Mucosa of descending colon (tissue), 3 donors: Measurements from ENCODE around the gene FAHD1. TPM values are rescaled to one million over a fixed set of nuclear protein-coding genes. Genes with fewer than 3 reads are reported as not detected.

Experiments
- ATAC-seq: fragments of 200-7000 bp; cut with Tn5 transposase; one replicate; pipeline ENCODE4 v1.9.1; 2020; ENCODE audit warnings: mild to moderate bottlenecking, moderate library complexity
- DNase-seq, 3 donors: peaks; one replicate each; pipeline ENCODE4 v3.0.0-alpha.2; 2020
- H3K36me3 ChIP-seq: fragments of 200-600 bp; one replicate; pipeline ENCODE4 v1.8.0; 2021; ENCODE audit warnings: low read depth, mild to moderate bottlenecking
- H3K4me1 ChIP-seq: fragments of 200-600 bp; one replicate; pipeline ENCODE4 v1.8.0; 2021; ENCODE audit warnings: low read depth, mild to moderate bottlenecking
- H3K4me3 ChIP-seq: fragments of 200-600 bp; one replicate; pipeline ENCODE4 v1.8.0; 2021; ENCODE audit warnings: mild to moderate bottlenecking
- H3K9me3 ChIP-seq: fragments of 200-600 bp; one replicate; pipeline ENCODE4 v1.8.0; 2021; ENCODE audit warnings: mild to moderate bottlenecking
- CTCF ChIP-seq: fragments of 200-600 bp; IDR thresholded peaks from one replicate; pipeline ENCODE4 v1.8.0; 2022; ENCODE audit warnings: antibody characterized with exemption, mild to moderate bottlenecking
- intact Hi-C, 2 donors: fragments of 100-400 bp; cut with DNase I in 1 of 2; cut with micrococcal nuclease in 1 of 2; formaldehyde crosslinking; loops; one replicate each; pipeline versions ENCODE4 v1.11.0 to v1.11.1; 2022; cut with DNase I, micrococcal nuclease
- total RNA-seq, 3 donors: library from RNA; stranded (reverse); fragmentation: NEBNext Ultra II Directional in 2 of 3; extraction: Animal tissue kit (Norgen Biotek cat#: 25700) in 2 of 3; gene quantifications; one replicate each; pipeline versions ENCODE4 v1.2.1 to v1.2.4, GENCODE V29; 2021 to 2023
- donor health status: DM: no; HTN: no; CAD: no; lungs with moderate emphysema.
- donor health status: DM: no; HTN: no; CAD: no.
- donor health status: DM: no; HTN: yes; CAD: no.

FAHD1 gene
- total RNA-seq, 3 donors from 2014 or later, result 31.4 to 59.6 (median 54.6) TPM

GRCh38 chr16:1779741-1780676 is 47.0 kb upstream of the FAHD1 start:
- DNase-seq (peak in 1 of 3 donors; percentile 33), ATAC-seq (no peak)
- intact Hi-C loops, result no loop called here

GRCh38 chr16:1780677-1781072 is 46.3 kb upstream of the FAHD1 start:
- peak in 1 of 3 donors; percentile 14 for DNase-seq
- intact Hi-C loops, result no loop called here
- no peak for TF ChIP-seq CTCF
- Histone ChIP-seq H3K36me3 (peaks cover 9% of the 10 kb centered on the region), H3K9me3 (no peaks in the 10 kb centered on the region), H3K4me1 (peaks cover 17% of the 10 kb centered on the region), H3K4me3 (no peak overlapping the region)
- no peak for ATAC-seq

More at GRCh38 chr16:1779741-1780676, 47.0 kb upstream of the FAHD1 start:
- no peak for TF ChIP-seq CTCF
- peaks cover 9% of the 10 kb centered on the region for H3K36me3 ChIP-seq
- no peaks in the 10 kb centered on the region for H3K9me3 ChIP-seq
- H3K4me3 ChIP-seq, result no peak overlapping the region
- H3K4me1 ChIP-seq, result peaks cover 18% of the 10 kb centered on the region

- peak in 1 of 3 donors; percentile 36 for DNase-seq
- peaks cover 9% of the 10 kb centered on the region for H3K36me3 ChIP-seq
- intact Hi-C loops, result no loop called here
Measured at GRCh38 chr16:1781254-1781653, 45.8 kb upstream of the FAHD1 start.

GRCh38 chr16:1781758-1782407 is 45.1 kb upstream of the FAHD1 start:
- peak; percentile 10 for TF ChIP-seq CTCF
- H3K4me1 ChIP-seq, result peaks cover 17% of the 10 kb centered on the region
- intact Hi-C loops, result no loop called here
- H3K4me3 ChIP-seq, result peak overlapping the region; percentile 69
- DNase-seq (peak in 1 of 3 donors; percentile 63), ATAC-seq (peak; percentile 50)
- H3K36me3 ChIP-seq, result peaks cover 9% of the 10 kb centered on the region
- H3K9me3 ChIP-seq, result no peaks in the 10 kb centered on the region

More at GRCh38 chr16:1781254-1781653, 45.8 kb upstream of the FAHD1 start:
- Histone ChIP-seq H3K4me3 (peak overlapping the region; percentile 69), H3K4me1 (peaks cover 17% of the 10 kb centered on the region), H3K9me3 (no peaks in the 10 kb centered on the region)
- no peak for ATAC-seq
- TF ChIP-seq CTCF, result no peak

GRCh38 chr16:1782408-1783264 is 44.4 kb upstream of the FAHD1 start, which contains the start of the genes NUBP2 and SPSB3:
NUBP2 (plus strand) TSS chr16:1782960; CDS start chr16:1783021, 61 bp downstream.
SPSB3 (minus strand) TSS chr16:1782571; CDS start chr16:1781483, 1,088 bp downstream.
- Histone ChIP-seq H3K9me3 (no peaks in the 10 kb centered on the region), H3K4me1 (peaks cover 17% of the 10 kb centered on the region), H3K36me3 (peaks cover 6% of the 10 kb centered on the region), H3K4me3 (peak within 1 kb of the TSS; percentile 69)
- peak; percentile 27 for TF ChIP-seq CTCF
- ATAC-seq (peak; percentile 91), DNase-seq (peak; percentile 99 to 100 (median 99))
- intact Hi-C loops, result no loop called here
